ENCODE results near the gene ST6GAL1.
A peak's percentile ranks its signal among the peaks of the same experiment; 100 is the strongest.

The ST6GAL1 gene

DNA sequence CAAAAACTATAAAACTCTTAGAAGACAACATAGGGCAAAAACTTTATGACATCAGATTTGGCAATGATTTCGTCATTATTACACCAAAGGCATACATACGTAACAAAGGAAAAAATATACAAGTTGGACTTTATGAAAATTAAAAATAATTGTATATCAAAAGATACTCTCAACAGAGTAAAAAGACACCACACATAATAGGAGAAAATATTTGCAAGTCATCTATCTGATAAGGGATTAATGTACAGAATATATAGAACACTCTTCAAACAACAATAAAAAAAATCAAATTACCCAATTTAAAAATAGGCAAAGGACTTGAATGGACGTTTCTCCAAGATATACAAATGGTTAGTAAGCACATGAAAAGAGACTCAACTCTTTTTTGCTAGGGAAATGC is 131.4 kb downstream of the ST6GAL1 start:
- no peak for DNase-seq

DNA sequence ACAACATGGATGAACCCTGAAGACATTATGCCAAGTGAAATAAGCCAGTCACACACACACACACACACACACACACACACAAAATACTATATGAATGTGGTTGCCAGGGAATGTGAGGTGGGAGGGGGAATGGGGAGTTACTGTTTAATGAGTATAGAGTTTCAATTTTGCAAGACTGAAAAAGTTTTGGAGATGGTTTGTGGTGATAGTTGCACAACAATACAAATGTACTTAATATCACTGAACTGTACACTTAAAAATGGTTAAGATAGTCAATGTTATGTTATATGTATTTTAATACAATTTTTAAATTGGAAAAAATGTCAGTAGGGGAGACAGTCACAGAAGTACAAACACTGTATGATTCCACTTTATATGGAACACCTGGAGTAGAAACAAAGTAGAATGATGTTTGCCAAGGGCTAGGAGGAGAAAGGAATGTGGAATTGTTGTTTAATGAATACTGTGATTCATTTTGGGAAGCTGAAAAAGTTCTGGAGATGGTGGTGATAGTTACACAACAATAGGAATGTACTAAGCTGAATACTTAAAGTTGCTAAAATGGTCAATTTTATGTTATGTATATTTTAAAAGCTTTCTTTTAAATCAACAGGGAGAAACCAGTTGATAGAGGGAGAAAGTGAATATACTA is 132.3 kb downstream of the ST6GAL1 start:
- DNase-seq = no peak

DNA sequence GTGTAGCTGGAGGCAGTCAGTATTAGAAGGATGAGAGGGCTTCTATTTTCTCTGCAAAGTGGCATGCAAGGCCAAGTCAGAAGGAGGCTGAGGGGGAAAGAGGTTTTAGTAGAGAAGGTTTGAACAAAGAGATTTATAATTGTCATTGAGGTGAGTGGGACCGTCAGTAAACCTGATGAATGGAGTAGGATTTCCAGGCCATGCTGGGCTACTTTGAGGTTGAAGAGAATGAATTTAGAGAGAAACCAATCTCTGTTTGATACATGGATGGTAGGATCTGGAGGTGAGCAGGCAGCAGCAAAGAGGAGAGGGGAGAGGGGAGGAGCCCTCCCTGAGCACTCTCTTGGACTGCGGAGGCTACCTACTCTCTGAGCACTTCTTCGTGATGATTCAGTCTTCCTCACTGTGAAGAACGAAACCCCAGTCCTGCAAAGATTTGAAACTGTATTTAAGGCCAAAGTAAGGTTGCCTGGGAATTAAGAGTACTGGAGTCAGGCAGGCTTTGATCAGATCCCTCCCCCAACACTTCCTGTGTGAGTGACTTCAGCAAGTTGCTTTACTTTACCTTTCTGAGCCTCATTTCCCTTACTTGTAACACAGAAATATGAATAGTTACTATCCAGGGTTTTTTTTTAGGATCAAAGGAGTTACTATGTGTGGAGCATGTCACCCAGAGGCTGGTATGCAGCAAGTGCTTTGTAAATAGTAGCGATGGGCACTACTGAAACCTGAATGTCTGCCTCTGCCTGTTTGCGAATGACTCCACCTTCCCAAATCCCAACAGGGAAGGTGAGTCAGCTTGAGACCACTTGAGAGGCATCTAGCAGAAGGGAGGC is 133.2 kb downstream of the ST6GAL1 start:
- peak; percentile 39 for DNase-seq

DNA sequence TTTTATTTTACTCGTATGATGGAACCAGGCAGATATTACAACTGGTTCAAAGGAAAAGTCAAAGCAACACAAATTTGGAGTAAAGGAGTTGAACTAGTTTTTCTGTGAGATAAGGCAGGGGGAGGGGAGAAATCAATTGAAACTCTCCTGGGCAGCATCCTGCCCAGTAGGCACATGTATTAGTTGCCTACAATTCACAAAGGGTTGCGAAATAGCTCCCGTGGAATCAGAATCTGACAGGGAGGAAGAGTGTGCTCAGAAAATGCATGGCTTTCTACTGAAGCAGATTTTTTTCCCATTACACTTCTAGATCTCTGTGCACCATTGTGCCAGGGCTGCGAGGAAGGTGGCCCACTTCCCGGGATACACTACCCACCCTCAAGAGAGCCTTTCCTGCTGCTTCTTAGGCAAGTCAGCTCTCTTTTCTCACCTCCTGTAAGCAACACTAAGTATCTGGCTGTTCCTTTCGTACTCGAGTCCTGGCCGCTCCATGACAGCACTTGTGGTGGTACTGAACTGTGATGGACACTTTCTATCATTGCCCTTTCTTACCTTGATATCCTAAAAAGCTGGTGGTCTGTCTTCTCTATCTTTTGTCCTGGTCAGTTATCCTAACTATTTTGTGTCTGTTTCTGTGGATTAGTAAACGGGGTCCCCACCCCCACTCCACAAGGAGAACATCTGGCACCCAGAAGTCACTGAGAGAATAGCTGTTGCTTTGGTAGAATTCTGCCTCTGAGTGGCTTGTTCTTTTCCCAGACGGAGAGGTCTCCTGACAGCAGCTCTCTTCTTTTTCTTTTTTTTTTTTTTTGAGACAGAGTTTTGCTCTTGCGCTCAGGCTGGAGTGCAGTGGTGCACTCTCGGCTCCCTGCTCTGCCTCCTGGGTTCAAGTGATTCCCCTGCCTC is 134.1 kb downstream of the ST6GAL1 start:
- no peak for DNase-seq

DNA sequence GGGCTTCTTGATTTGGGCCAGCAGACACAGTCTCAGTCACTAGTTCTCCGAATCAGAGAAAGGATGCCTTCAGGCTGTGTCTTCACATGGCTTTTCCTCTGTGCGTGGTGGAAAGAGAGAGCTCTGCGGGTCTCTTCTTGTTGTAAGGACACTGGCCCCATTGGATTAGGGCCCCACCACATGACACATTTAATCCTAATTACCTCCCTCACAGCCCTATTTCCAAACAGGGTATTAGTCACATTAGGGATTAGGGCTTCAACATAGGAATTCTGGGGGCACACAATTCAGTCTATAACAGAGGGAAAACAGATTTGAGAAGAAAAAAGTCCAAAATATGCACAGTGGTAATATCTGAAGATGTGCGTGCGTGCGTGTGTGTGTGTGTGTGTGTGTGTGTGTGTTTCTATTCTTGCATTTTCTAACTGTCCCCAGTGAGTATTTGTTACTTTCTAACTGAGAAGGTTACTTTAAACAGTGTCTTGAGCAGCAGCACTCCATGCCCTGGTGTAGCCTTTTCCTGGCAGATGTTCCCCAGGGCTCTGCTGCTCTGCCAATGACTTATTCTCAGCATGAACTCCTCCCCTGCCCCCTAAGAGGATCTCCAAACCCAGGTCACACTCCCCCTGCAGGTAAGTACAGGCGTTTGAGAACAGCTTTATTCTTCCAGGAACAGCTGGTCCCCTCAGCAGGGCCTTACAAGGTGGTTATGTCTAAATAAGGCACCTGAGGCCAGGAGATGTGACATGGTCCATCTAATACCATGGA is 136.1 kb downstream of the ST6GAL1 start:
- peak; percentile 60 for DNase-seq

DNA sequence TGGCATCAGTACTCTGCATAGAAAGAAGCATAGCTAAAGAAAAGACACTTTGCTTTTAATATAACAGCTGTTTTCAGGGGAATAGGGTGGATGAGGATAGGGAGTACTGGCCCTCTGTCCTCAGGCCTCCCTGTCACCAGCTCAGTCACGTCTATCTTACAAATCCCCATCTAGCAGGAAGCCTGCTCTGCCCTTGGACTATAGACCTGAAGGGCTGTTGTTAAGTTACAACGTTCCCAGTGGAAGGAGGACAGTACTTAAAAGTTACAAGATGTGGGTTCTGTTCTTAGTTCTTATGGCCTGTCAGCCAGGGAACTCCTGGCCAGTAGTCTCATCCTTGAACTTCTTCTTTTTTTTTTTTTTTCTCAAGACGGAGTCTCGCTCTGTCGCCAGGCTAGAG is 138.5 kb downstream of the ST6GAL1 start:
- DNase-seq = no peak

DNA sequence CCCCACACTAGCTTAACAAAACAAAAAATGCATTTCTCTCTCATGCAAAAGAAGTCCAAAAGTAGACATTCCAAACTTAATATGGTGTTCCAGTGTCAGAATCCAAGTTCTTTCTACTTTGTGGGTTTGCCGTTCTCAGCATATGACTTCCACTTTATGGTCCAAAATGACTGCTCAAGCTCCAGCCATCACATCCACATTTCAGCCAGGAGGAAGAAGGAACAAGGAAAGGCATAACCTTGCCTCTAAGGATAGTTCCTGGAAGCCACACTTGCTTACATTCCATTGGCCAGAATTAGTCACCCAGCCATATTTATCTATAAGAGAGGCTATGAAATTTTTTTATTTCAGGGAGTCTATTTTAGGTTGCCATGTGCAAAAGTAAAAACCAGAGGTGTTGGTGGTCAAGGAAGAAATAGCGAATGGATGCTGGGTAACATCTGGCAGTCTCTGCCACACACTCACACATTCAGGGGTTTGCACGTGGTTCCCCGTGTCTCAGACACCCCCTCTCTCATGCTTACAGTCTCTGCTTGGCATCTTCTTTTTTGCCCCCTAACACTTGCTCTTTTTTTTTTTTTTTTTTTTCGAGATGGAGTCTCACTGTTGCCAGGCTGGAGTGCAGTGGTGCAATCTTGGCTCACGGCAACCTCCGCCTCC is 139.7 kb downstream of the ST6GAL1 start:
- no peak for DNase-seq

DNA sequence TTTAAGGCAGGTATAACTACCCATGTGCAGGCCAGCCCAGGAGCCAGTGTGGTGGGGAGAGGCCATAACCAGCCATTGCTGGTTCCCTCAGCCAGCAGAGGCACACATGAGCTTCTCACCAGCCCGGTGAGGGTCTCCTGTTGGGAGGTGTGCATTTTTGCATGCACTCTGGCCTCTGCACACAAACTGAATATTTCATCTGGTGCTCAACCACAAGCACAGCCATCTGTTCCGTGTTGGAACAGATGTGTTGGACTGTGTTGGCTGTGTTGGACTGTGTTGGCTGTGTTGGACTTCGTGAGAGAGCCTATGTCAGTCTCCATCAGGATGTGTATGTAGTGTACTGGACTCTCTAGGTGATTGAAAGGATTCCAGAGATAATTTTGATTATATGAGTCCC is 141.8 kb downstream of the ST6GAL1 start:
- DNase-seq = no peak

DNA sequence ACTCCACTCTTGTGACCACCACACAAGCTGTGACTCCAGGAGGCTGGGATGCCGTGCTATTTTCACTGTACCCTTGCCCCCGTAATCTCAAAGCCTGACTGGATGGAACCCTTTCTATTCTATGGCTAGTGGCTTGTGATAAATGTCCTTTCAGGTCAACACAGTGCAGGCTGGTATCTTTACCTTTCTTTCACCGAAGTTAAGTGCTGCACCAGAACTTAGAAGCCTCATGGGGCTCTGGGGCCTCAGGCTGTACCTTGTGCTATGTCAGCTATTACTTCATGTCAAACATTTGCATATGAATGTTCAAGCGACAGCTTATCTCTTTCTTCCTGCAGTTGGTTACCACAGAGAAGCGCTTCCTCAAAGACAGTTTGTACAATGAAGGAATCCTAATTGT is 142.2 kb downstream of the ST6GAL1 start:
- DNase-seq = no peak

DNA sequence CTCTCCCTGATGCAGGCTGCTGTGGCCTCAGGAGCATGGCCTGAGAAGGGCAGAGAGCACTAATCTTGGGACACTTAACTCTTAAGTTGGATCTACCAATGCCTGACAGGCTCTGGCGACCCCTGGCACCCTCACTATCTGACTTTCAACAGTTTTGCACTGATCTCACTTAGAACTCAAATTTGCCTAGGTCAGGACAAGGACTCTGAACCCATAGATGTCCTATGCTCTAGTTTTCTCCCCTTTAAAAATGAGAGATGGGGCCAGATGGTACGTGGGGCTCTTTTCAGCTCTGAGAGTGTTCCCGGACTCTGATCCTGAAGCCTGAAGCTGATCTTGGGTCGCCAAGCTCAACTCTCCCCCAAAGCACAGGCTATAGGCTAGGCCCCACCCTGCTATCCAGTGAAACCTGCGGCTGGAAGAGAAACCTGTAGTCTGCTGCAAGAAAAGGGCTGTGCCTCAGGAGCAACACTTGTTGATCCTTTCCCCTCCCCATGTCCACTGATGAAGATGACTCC is 143.3 kb downstream of the ST6GAL1 start:
- no peak for DNase-seq

DNA sequence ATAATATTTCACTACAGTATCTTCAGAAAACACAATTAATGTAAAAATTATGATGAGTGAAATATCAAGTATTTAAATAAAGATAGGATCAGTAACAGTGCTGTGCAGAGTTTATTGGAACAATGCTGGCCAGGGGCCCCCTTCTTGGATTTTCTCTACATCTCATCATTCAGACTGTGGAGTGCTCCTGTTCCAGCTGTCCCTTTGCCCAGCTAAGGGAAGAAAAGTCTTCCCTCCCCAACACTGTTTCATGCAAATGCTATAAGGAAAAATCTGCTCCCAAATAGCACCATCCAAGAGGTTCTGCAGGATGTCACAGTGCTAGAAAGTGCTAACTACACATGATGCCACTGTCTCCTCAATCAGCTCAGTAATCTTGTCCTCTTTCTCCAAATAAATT is 144.5 kb downstream of the ST6GAL1 start:
- DNase-seq = no peak

DNA sequence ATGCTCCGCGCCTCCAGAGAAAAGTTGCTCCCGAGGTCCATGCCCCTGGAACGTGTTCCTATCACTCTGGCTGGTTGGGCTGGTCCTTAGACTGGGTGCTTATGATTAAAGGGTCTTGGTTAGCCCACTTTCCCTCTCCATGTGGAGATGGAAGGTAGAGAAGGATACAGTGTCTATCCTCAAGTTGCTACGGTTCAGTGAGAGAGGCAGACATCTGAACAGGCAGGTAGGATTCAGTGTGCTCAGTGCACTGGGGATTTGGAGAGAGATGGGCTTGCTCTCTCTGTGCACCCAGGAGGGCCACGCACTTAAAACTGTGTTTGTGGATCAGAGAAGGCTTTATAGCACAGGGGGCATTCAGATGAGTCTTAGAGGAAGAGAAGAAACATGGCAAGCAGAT is 146.0 kb downstream of the ST6GAL1 start:
- no peak for DNase-seq

DNA sequence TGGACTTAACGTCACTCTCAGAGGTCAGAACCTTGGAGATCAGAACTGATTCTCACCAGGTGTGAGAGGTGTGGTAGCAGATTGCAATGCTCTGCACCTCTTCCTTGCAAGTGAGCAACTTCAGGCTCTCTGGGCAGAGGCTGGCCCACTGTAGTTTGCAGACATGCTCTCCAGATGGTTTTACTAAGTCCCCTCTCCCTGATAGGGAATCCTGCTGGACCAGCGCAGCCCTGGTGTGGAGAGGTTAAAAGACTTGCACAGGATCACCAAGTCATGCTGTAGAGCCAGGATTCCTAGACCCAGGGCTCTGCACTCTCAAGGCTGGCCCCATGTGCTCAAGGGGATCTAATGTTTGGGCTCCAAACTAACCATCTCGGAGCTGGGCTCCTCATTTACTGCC is 146.8 kb downstream of the ST6GAL1 start:
- no peak for DNase-seq

DNA sequence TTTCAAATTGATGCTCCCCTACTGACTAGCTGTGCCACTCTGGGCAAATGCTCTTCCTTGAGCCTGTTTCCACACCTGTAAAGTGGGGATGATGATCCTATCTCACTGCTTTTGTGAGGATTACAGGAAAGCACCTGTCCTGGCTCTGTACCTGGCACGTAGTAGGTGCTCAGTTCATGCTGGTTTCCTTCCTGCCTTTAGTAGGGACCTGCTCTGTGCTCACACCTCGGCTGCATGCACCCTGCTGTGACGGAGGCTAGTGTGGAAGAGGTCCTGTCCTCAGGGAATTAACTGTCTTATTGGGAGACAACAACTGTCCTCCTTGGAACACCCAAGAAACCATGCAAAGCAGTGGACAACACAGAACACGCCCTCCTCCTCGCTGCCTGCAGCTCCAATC is 147.2 kb downstream of the ST6GAL1 start:
- DNase-seq = no peak

DNA sequence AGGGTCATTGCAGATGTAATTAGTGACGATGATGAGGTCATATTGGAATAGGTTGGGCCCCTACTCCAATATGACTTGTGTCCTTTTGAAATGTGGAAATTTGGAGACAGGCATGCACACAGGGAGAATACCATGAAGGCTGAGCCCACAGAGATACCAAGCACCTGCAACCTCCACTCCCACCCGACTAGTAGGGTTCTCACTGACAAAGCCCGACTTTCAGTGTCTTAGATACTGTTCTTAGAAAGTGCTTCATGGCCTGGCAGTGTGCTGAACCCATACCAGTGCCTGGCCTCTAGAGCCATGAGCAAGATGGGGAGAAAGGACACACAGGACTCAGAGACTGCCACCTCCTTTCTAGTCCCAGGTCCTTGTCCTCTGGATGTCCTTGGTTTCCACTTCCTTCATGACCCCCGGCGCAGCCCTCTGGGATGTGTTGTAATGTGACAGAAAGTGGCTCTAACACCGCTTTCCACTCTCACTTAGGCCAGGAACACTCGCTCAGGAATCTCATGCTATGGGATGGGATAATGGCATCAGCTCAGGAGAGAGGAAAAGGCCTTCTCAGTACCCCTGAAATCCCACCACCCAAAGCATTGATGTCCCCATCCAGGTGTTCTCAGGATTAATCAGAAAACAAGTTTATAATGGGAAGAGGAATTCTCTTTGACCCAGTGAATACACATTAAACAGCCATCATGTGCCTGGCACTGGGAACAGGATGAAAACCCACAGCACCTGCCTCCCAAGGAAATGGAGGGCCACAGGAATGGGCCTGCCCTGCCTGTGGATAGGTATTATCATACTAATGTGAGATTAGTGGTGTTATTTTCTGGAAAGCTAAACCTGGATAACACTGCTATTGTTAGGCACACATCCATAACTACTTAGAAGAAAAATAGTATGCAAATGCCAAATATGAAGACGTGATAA is 149.0 kb downstream of the ST6GAL1 start:
- no peak for DNase-seq

DNA sequence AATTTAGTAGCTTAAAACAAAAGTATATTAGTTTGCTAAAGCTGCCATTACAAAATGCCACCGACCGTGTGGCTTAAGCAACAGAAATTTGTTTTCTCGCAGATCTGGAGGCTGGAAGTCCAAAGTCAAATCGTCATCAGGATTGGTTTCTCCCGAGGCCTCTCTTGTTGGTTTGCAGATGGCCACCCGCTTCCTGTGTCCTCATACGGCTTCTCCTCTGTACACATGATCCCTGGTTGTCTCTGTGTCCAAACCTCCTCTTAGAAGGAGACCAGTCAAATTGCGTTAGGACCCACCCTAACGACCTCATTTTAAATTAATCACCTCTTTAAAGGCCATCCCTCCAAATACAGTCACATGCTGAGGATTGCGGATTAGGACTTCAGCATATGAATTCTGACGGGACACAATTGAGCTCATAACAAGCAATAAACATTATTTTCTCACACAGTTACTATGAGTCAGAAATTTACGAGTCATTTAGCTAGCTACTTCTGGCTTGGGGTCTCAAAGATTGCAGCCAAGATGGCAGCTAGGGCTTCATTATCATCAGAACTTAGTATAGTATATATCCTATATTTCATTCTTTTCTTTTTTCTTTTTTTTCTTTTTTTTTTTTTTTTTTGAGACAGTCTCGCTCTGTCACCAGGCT is 150.6 kb downstream of the ST6GAL1 start:
- DNase-seq = no peak

DNA sequence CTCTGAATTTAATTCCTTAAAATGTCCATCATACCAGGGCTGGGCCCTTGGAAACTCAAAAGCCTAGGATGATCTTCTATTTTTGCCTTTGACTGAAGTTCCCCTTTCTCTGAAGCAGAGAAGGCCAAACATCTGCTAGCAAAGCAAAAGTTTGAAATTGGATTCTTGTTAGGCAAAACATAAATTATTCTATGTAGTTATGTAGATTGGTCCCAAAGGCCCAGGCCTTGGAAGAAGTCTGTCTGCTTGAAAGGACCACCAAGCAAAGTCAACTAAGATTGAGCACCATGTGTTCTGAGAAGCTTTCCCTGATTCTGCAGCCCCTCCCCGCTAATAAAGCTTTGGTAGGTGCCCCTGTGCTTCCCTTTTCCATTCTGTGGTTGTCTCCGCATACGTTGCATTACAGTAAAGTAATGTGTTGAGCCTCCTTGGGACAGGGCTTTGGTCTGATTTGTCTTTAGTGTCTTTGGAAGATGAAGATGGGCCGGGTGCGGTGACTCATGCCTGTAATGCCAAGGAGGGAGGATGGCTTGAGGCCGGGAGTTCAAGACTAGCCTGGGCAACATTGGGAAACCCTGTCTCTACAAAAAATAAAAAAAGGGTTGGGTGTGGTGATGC is 152.5 kb downstream of the ST6GAL1 start:
- DNase-seq = no peak

DNA sequence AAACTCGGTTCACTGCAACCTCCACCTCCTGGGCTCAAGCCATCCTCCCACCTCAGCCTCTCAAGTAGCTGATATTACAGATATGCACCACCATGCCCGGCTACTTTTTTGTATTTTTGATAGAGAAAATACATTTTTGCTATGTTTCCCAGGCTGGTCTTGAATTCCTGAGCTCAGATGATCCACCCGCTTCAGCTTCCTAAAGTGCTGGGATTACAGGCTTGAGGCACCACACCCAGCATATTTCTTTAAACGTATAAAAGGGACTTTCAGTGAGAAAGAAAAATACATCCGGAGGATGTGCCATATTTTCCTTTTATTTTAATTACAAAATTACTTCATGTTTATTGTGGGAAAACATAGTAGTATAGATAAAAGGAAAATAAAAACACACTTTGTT is 153.8 kb downstream of the ST6GAL1 start:
- DNase-seq = no peak

DNA sequence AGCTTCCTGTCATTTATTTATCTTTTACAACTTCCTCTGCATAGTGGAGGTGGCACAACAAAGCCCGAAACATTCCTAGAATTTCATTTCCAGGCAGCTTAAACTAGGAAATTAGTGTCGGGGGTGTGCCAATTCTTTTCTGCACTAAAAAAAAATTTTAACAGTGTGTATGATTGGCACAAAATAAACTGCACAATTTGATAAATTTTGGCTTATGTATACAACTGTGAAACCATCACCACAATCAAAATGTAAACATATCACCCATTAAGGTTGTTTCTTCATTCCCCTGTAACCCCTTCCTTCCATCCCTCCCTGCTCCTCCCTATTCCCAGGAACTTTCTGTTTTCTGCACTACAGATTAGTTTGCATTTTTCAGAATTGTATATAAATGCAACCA is 154.3 kb downstream of the ST6GAL1 start:
- DNase-seq = no peak
